Left lung (tissue), 10 donors: ENCODE results near the gene MYRF. TPM values are rescaled to one million over a fixed set of nuclear protein-coding genes. Genes with fewer than 3 reads are reported as not detected.

Experiments used
- ATAC-seq: fragments of 200-7000 bp; cut with Tn5 transposase; one replicate; pipeline ENCODE4 v1.9.1; 2020; ENCODE audit warnings: moderate library complexity
- DNase-seq, 4 donors: peaks; one replicate each; pipeline ENCODE4 v3.0.0-alpha.2; 2013 to 2020
- H3K27ac ChIP-seq, 2 donors: fragments of 200-600 bp; sonication (generic) in 1 of 2; one replicate each; pipeline versions ENCODE4 v1.5.0 to v1.8.0; 2020 to 2021
- H3K27me3 ChIP-seq, 2 donors: fragments of 200-600 bp; sonication (generic) in 1 of 2; one replicate each; pipeline versions ENCODE4 v1.5.0 to v1.8.0; 2020 to 2021
- H3K36me3 ChIP-seq, 2 donors: fragments of 200-600 bp; sonication (generic) in 1 of 2; one replicate each; pipeline versions ENCODE4 v1.5.0 to v1.8.0; 2020 to 2021
- H3K4me1 ChIP-seq, 2 donors: fragments of 200-600 bp; one replicate each; pipeline ENCODE4 v1.8.0; 2021
- H3K4me3 ChIP-seq, 2 donors: fragments of 200-600 bp; sonication (generic) in 1 of 2; one replicate each; pipeline versions ENCODE4 v1.5.0 to v1.8.0; 2020 to 2021; ENCODE audit warnings: mild to moderate bottlenecking in 1 of 2
- H3K9me3 ChIP-seq, 2 donors: fragments of 200-600 bp; sonication (generic) in 1 of 2; one replicate each; pipeline versions ENCODE4 v1.5.0 to v1.8.0; 2020 to 2021
- intact Hi-C, 2 donors: fragments of 100-400 bp; cut with DNase I; formaldehyde crosslinking; loops; one replicate each; pipeline versions ENCODE4 v1.11.2 to v1.14.2; 2022
- polyA plus RNA-seq, 6 donors: library from polyadenylated mRNA; unstranded; fragments of 120-200 nt; gene quantifications; one replicate each; pipeline ENCODE4 v1.2.1, GENCODE V29; 2013; ENCODE audit not compliant: insufficient read length in 6 of 6
- total RNA-seq, 2 donors: library from RNA; stranded (reverse); fragmentation: NEBNext Ultra II Directional; extraction: Animal tissue kit (Norgen Biotek cat#: 25700); gene quantifications; one replicate each; pipeline ENCODE4 v1.2.1, GENCODE V29; 2021
- TF ChIP-seq, protein P1 (sequence below), 2 donors: fragments of 200-600 bp; sonication (generic) in 1 of 2; IDR thresholded peaks; one replicate each; pipeline versions ENCODE4 v1.5.0 to v1.8.0; 2021; ENCODE audit warnings: antibody characterized with exemption in 2 of 2
- donor health status: DM: no; HTN: yes; CAD: no.
- donor health status: DM: no; HTN: no; CAD: no.

The MYRF gene
- total and polyA plus RNA-seq, 8 donors = 15.4 to 37.2 (median 29.9) TPM

DNA sequence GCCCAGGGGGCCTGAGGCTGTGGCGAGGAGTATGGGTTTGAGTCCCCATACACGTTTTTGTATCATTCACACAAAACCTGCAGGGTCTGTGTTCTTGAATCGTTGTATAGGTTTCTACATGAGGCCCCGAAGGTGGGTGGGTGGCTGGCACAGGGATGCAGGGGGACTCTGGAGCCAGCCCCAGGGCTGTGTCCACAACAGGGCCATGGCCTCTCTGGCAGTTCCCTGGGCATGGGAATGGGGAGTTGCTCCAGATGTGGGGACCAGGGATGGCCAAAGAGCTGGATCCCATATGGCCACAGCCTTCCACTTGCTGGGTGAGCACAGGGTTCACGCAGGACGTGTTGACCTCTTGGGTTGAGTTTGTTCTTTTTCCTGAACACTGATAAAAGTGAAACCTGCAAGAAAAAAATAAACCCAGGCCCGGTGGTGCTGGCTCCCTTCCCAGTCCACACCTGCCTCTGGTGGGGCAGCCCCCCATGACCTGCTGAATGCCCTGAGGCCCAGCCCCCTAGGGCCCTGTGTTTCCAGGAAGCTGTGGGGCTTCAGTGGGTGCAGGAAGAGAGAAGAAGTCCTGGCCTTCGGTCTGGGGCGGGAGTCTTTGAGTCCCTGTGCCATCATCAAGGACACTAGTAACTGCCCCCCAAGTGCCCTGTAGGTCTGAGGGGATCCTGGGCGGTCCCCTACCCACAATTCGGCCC is 16.1 kb downstream of the MYRF start:
- Histone ChIP-seq H3K36me3 (no peaks in the 10 kb centered on the region), H3K27me3 (peaks cover 0 to 19% of the 10 kb centered on the region in 2 donors), H3K4me1 (peaks cover 0 to 10% of the 10 kb centered on the region in 2 donors), H3K27ac (no peak overlapping the region), H3K9me3 (no peaks in the 10 kb centered on the region), H3K4me3 (no peak overlapping the region)
- TF ChIP-seq, protein P1, sequence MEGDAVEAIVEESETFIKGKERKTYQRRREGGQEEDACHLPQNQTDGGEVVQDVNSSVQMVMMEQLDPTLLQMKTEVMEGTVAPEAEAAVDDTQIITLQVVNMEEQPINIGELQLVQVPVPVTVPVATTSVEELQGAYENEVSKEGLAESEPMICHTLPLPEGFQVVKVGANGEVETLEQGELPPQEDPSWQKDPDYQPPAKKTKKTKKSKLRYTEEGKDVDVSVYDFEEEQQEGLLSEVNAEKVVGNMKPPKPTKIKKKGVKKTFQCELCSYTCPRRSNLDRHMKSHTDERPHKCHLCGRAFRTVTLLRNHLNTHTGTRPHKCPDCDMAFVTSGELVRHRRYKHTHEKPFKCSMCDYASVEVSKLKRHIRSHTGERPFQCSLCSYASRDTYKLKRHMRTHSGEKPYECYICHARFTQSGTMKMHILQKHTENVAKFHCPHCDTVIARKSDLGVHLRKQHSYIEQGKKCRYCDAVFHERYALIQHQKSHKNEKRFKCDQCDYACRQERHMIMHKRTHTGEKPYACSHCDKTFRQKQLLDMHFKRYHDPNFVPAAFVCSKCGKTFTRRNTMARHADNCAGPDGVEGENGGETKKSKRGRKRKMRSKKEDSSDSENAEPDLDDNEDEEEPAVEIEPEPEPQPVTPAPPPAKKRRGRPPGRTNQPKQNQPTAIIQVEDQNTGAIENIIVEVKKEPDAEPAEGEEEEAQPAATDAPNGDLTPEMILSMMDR (IDR thresholded peaks at IDR 0.05) = no peak
- DNase-seq = no peak
- intact Hi-C loops = no loop called here
- no peak for ATAC-seq

DNA sequence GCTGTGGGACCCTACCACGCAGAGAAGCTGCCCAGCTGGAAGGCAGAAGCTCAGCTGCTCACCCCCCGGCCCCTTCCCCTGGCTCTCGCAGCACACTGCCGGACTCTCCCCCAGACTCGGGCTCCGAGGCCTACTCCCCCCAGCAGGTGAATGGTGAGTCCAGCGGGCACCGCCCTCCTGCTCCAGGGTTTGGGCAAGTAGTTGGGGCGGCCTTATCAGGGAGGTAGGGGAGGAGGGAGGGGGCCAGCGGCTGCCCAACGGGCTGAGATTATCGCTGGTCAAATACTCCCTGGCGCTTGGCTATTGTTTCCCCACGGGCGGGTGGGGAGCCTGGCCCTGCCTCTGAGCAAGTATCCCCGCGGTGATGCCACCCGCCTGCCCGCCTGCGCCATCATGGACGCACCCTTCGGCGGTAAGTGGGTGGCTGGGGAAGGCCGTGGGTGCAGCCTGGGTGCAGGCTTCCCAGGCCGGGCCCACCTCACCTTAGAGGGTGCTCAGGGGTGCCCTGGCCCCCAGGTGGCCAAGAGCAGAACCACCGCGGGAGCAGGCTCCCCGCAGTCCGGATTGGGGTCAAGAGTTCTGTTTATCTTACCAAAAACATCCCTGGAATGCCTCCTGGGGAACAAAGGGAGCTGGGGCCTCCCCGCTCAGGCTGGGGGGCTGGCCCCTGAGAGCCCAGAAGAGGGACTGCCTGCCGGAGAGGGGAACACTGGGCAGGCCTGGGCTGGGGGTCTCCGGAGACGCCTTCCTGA is 16.9 kb downstream of the MYRF start:
- no peak overlapping the region for H3K4me3 ChIP-seq
- intact Hi-C loops = no loop called here
- peaks cover 0 to 11% of the 10 kb centered on the region in 2 donors for H3K27me3 ChIP-seq
- DNase-seq (peak in 3 of 4 donors; percentile 18 to 80 (median 44)), ATAC-seq (peak; percentile 42)
- no peaks in the 10 kb centered on the region for H3K36me3 ChIP-seq
- no peak overlapping the region for H3K27ac ChIP-seq
- TF ChIP-seq, protein P1 (IDR thresholded peaks at IDR 0.05) = no peak
- H3K4me1 ChIP-seq = peaks cover 0 to 10% of the 10 kb centered on the region in 2 donors
- no peaks in the 10 kb centered on the region for H3K9me3 ChIP-seq

DNA sequence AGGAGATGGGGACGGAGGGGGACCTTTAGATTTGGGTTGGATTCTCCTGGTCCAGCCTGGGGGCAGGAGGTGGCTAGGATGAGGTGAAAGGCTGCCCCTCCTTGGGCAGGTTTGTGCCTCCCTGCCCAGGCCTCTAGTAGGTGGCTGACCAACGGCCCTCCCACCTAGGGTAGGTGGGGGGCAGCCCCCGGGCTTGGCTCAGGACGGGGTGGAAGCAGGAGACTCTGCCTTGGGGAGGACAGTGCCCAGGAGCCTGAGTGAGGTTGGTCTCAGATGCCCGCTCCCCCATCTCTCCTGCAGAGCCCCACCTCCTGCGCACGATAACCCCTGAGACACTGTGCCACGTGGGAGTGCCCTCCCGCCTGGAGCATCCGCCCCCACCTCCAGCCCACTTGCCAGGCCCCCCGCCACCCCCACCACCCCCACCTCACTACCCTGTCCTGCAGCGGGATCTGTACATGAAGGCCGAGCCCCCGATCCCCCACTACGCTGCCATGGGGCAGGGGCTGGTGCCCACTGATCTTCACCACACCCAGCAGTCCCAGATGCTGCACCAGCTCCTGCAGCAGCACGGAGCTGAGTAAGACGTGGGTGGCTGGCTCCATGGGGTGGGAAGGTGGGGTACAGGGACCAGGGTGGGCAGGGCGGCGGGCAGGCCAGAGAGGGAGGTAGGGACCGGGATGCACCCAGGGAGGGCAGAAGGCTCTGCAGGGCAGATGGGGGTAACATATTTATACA is 17.7 kb downstream of the MYRF start:
- Histone ChIP-seq H3K27ac (no peak overlapping the region), H3K4me1 (peaks cover 0 to 10% of the 10 kb centered on the region in 2 donors), H3K36me3 (no peaks in the 10 kb centered on the region), H3K27me3 (peaks cover 0 to 3% of the 10 kb centered on the region in 2 donors), H3K4me3 (no peak overlapping the region), H3K9me3 (no peaks in the 10 kb centered on the region)
- no peak for DNase-seq
- intact Hi-C loops = no loop called here
- TF ChIP-seq, protein P1 (IDR thresholded peaks at IDR 0.05) = no peak
- no peak for ATAC-seq

DNA sequence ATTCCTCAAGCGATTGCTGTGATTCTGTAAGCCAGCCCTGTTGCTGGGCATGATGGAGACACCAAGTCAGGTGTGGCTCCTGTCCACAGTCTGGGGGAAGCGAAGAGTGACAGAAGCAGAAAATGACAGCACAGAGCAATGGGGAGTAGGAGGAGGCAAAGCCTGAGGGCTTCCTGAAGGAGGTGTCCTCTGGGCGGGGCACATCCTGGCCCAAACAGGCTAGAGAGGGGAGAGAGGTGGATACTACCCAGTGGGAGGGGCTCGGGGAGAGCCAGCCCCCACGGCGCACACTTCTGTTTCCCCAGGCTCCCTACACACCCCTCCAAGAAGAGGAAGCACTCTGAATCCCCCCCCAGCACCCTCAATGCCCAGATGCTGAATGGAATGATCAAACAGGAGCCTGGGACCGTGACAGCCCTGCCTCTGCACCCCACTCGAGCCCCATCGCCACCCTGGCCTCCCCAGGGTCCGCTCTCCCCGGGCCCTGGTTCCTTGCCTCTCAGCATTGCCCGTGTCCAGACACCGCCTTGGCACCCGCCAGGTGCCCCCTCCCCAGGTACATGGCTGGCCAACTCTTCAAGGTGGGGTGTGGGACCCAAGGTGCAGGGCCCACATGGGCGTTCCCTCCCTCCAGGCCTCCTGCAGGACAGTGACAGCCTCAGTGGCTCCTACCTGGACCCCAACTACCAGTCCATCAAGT is 18.9 kb downstream of the MYRF start:
- Histone ChIP-seq H3K4me3 (no peak overlapping the region), H3K36me3 (no peaks in the 10 kb centered on the region), H3K4me1 (peaks cover 0 to 10% of the 10 kb centered on the region in 2 donors), H3K27me3 (no peaks in the 10 kb centered on the region), H3K9me3 (no peaks in the 10 kb centered on the region), H3K27ac (no peak overlapping the region)
- intact Hi-C loops = no loop called here
- no peak for ATAC-seq
- TF ChIP-seq, protein P1 (IDR thresholded peaks at IDR 0.05) = no peak
- DNase-seq = no peak
